GM19372 (cell line): ENCODE results near the gene SMYD3.

Source experiments
- ATAC-seq: cut with Tn5 transposase; IDR thresholded peaks from one replicate; pipeline ENCODE4 v1.9.1; 2021; ENCODE audit warnings: mild to moderate bottlenecking, low read depth, moderate library complexity; ENCODE audit not compliant: unreplicated experiment

SMYD3 gene

GRCh38 chr1:246506674-246507481, at the start of gene SMYD3:
Gene SMYD3, minus strand, starts transcription at chr1:246507279.
- peak; percentile 87 for ATAC-seq

- no peak for ATAC-seq
Observed at GRCh38 chr1:246554201-246554600, 47.1 kb upstream of the SMYD3 start.

- ATAC-seq, result no peak
Observed at GRCh38 chr1:246552110-246552509, 45.0 kb upstream of the SMYD3 start.

GRCh38 chr1:246550402-246550801, 43.3 kb upstream of the SMYD3 start:
- ATAC-seq, result no peak

GRCh38 chr1:246549665-246550064, 42.6 kb upstream of the SMYD3 start:
- ATAC-seq, result no peak

- ATAC-seq, result no peak
Observed at GRCh38 chr1:246544001-246544400, 36.9 kb upstream of the SMYD3 start.

- no peak for ATAC-seq
Observed at GRCh38 chr1:246540738-246541491, 33.8 kb upstream of the SMYD3 start.

- no peak for ATAC-seq
Observed at GRCh38 chr1:246537887-246538286, 30.8 kb upstream of the SMYD3 start.

GRCh38 chr1:246537441-246537840, 30.4 kb upstream of the SMYD3 start:
- no peak for ATAC-seq

- no peak for ATAC-seq
Observed at GRCh38 chr1:246534114-246534513, 27.0 kb upstream of the SMYD3 start.

- ATAC-seq, result no peak
Observed at GRCh38 chr1:246533371-246533905, 26.4 kb upstream of the SMYD3 start.

- no peak for ATAC-seq
Observed at GRCh38 chr1:246532519-246532918, 25.4 kb upstream of the SMYD3 start.

- no peak for ATAC-seq
Observed at GRCh38 chr1:246530482-246530881, 23.4 kb upstream of the SMYD3 start.

- no peak for ATAC-seq
Observed at GRCh38 chr1:246528933-246529731, 22.1 kb upstream of the SMYD3 start.

- ATAC-seq, result no peak
Observed at GRCh38 chr1:246527402-246528088, 20.5 kb upstream of the SMYD3 start.

- ATAC-seq, result no peak
Observed at GRCh38 chr1:246526915-246527314, 19.8 kb upstream of the SMYD3 start.

GRCh38 chr1:246526380-246526779, 19.3 kb upstream of the SMYD3 start:
- ATAC-seq, result no peak

- no peak for ATAC-seq
Observed at GRCh38 chr1:246519514-246519913, 12.4 kb upstream of the SMYD3 start.

- no peak for ATAC-seq
Observed at GRCh38 chr1:246518456-246519205, 11.6 kb upstream of the SMYD3 start.
